Caco-2 (cell line): ENCODE results near the gene RALGPS1. TPM values are rescaled to one million over a fixed set of nuclear protein-coding genes. Genes with fewer than 3 reads are reported as not detected.

Experiments used
- BruUV-seq: library from RNA; stranded (reverse); fragments of 400-500 nt; replicated peaks from 2 replicates; lab custom pipeline; 2021; lab: Mats Ljungman, UMichigan
- CTCF ChIA-PET: fragments of 300-600 bp; sonication (Branson Sonifier 250); formaldehyde crosslinking; loops from one replicate; lab custom pipeline; 2022; ENCODE audit warnings: antibody characterized with exemption; lab: Charles Lee
- POLR2A ChIA-PET: fragments of 300-600 bp; sonication (Branson Sonifier 250); formaldehyde crosslinking; loops from one replicate; lab custom pipeline; 2022; ENCODE audit warnings: antibody characterized with exemption; lab: Charles Lee
- DNase-seq, 2 experiments: peaks; one replicate each; pipeline versions ENCODE4 v3.0.0 to v3.0.0-alpha.2; 2020 to 2022
- H3K27me3 ChIP-seq: replicated peaks from 2 replicates; pipeline ENCODE4 v1.6.0; 2011; ENCODE audit warnings: low read length; ENCODE audit not compliant: control insufficient read depth, insufficient read depth
- H3K36me3 ChIP-seq: 2 replicates; pipeline ENCODE4 v1.5.1; 2011; ENCODE audit warnings: low read length; ENCODE audit not compliant: control insufficient read depth, insufficient read depth
- H3K4me1 ChIP-seq: fragments of 250-450 bp; sonication (Bioruptor Pico); 2 replicates; pipeline ENCODE4 v1.5.1; 2020; ENCODE audit warnings: mild to moderate bottlenecking
- H3K4me3 ChIP-seq: 2 replicates; pipeline ENCODE4 v1.5.1; 2011; ENCODE audit warnings: low read depth, mild to moderate bottlenecking, control low read depth, low read length
- H3K9me3 ChIP-seq: fragments of 250-450 bp; sonication (Bioruptor Pico); 2 replicates; pipeline ENCODE4 v1.5.1; 2020; ENCODE audit warnings: mild to moderate bottlenecking, moderate library complexity
- H3K27ac Mint-ChIP-seq: one replicate; pipeline ENCODE4 v1.8.0; 2022; ENCODE audit warnings: mixed read lengths; ENCODE audit not compliant: unreplicated experiment
- H3K27me3 Mint-ChIP-seq: one replicate; pipeline ENCODE4 v1.8.0; 2022; ENCODE audit warnings: mixed read lengths; ENCODE audit not compliant: insufficient read depth, unreplicated experiment
- H3K36me3 Mint-ChIP-seq: one replicate; pipeline ENCODE4 v1.8.0; 2022; ENCODE audit warnings: mild to moderate bottlenecking, mixed read lengths; ENCODE audit not compliant: insufficient read depth, unreplicated experiment
- H3K4me1 Mint-ChIP-seq: one replicate; pipeline ENCODE4 v1.8.0; 2022; ENCODE audit warnings: low read depth, mixed read lengths; ENCODE audit not compliant: unreplicated experiment
- H3K4me3 Mint-ChIP-seq: one replicate; pipeline ENCODE4 v1.8.0; 2022; ENCODE audit warnings: mild to moderate bottlenecking, moderate library complexity, mixed read lengths; ENCODE audit not compliant: unreplicated experiment
- H3K9me3 Mint-ChIP-seq: one replicate; pipeline ENCODE4 v1.8.0; 2022; ENCODE audit warnings: mixed read lengths; ENCODE audit not compliant: unreplicated experiment
- intact Hi-C: fragments of 100-400 bp; cut with micrococcal nuclease; formaldehyde crosslinking; loops from one replicate; pipeline ENCODE4 v1.10.0; 2022; ENCODE audit not compliant: unreplicated experiment
- total RNA-seq: library from RNA; stranded (reverse); gene quantifications from 2 replicates; pipeline ENCODE4 v1.2.3, GENCODE V29; 2022
- TF ChIP-seq, protein P1 (sequence below), 2 experiments: fragments of 200-600 bp in 1 of 2; IDR thresholded peaks; 1 replicate in 1 of 2; 2 replicates in 1 of 2; pipeline versions ENCODE4 v1.5.1 to v1.8.0; 2011 to 2022; ENCODE audit warnings: antibody characterized with exemption in 1 of 2, control low read depth in 1 of 2, inconsistent platforms in 1 of 2, low read depth in 1 of 2, low read length in 1 of 2, mild to moderate bottlenecking in 1 of 2, moderate library complexity in 1 of 2; ENCODE audit not compliant: insufficient read depth in 1 of 2, severe bottlenecking in 1 of 2, unreplicated experiment in 1 of 2

Gene RALGPS1
- total RNA-seq, 1 experiment from 2014 or later = 41.5 TPM

- Mint-ChIP-seq H3K27ac (no peak overlapping the region), H3K27me3 (no peaks in the 10 kb centered on the region), H3K36me3 (no peaks in the 10 kb centered on the region), H3K9me3 (no peaks in the 10 kb centered on the region), H3K4me3 (no peak overlapping the region), H3K4me1 (no peaks in the 10 kb centered on the region)
- TF ChIP-seq, protein P1, sequence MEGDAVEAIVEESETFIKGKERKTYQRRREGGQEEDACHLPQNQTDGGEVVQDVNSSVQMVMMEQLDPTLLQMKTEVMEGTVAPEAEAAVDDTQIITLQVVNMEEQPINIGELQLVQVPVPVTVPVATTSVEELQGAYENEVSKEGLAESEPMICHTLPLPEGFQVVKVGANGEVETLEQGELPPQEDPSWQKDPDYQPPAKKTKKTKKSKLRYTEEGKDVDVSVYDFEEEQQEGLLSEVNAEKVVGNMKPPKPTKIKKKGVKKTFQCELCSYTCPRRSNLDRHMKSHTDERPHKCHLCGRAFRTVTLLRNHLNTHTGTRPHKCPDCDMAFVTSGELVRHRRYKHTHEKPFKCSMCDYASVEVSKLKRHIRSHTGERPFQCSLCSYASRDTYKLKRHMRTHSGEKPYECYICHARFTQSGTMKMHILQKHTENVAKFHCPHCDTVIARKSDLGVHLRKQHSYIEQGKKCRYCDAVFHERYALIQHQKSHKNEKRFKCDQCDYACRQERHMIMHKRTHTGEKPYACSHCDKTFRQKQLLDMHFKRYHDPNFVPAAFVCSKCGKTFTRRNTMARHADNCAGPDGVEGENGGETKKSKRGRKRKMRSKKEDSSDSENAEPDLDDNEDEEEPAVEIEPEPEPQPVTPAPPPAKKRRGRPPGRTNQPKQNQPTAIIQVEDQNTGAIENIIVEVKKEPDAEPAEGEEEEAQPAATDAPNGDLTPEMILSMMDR (IDR thresholded peaks at IDR 0.05; ENCODE audit: insufficient read depth in 1 of 2, low read depth in 1 of 2, low read length in 1 of 2, severe bottlenecking in 1 of 2, unreplicated experiment in 1 of 2) = no peak
- Histone ChIP-seq H3K4me1 (no peaks in the 10 kb centered on the region), H3K9me3 (no peaks in the 10 kb centered on the region), H3K4me3 (no peak overlapping the region), H3K27me3 (no peaks in the 10 kb centered on the region), H3K36me3 (no peaks in the 10 kb centered on the region)
- no peak for DNase-seq
- no TSS peak for BruUV-seq
- ChIA-PET CTCF (no interaction called here), POLR2A (no interaction called here)
- intact Hi-C loops = no loop called here
These were observed 93.5 kb downstream of the RALGPS1 start for GRCh38 chr9:127008076-127008475.

DNA sequence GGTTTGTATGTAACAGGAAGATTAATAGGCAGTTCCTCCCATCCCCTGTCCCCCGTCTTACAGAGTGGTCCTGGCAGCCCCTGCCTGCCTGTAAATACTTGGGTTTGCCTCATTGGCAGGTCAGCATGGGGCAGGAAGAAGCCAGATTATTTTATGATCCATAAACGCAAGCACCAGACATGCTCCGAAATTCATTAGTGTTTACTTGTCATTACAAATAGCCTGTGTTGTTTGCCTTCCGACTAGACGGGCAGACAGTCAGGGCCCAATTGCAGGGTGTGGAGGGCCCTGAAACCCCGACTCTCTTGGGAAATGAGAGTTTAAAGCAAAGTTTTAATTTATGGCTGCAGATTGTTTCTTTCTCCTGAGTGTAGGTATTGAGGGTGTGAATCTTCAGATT is 97.2 kb downstream of the RALGPS1 start:
- no TSS peak for BruUV-seq
- Histone ChIP-seq H3K9me3 (no peaks in the 10 kb centered on the region), H3K36me3 (no peaks in the 10 kb centered on the region), H3K4me1 (no peaks in the 10 kb centered on the region), H3K27me3 (no peaks in the 10 kb centered on the region), H3K4me3 (no peak overlapping the region)
- Mint-ChIP-seq H3K4me3 (no peak overlapping the region), H3K9me3 (no peaks in the 10 kb centered on the region), H3K4me1 (no peaks in the 10 kb centered on the region), H3K27me3 (no peaks in the 10 kb centered on the region), H3K27ac (no peak overlapping the region), H3K36me3 (no peaks in the 10 kb centered on the region)
- intact Hi-C loops = no loop called here
- TF ChIP-seq, protein P1 (IDR thresholded peaks at IDR 0.05; ENCODE audit: insufficient read depth in 1 of 2, low read depth in 1 of 2, low read length in 1 of 2, severe bottlenecking in 1 of 2, unreplicated experiment in 1 of 2) = no peak
- DNase-seq = peak in 1 of 2 experiments; percentile 20
- ChIA-PET POLR2A (no interaction called here), CTCF (no interaction called here)

DNA sequence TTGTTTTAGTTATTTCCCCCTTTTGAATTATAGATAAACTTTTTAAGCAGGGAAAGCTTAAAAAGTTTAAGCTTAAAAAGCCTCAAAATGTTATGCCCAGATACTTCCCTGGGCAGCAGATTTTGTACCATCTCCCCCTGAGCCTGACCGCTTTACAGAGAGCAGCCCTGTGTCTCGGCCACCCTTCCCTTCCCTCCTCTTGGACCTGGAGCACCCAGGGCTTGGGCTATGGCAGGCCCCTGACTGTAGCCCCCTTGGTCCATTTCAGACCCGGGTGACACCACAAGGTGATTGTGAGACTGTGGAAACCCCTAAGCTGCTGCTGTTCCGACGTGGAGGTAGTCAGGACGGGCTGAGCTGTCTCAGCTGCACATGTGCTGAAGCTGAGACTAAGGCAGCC is 97.7 kb downstream of the RALGPS1 start:
- BruUV-seq = no TSS peak
- POLR2A ChIA-PET = no interaction called here

More for the DNA sequence above, 97.7 kb downstream of the RALGPS1 start:
- no peaks in the 10 kb centered on the region for H3K4me1 Mint-ChIP-seq
- intact Hi-C loops = no loop called here
- H3K9me3 ChIP-seq = no peaks in the 10 kb centered on the region
- no peaks in the 10 kb centered on the region for H3K36me3 Mint-ChIP-seq
- no peaks in the 10 kb centered on the region for H3K4me1 ChIP-seq
- H3K27me3 Mint-ChIP-seq = no peaks in the 10 kb centered on the region
- TF ChIP-seq, protein P1 (IDR thresholded peaks at IDR 0.05; ENCODE audit: insufficient read depth in 1 of 2, low read depth in 1 of 2, low read length in 1 of 2, severe bottlenecking in 1 of 2, unreplicated experiment in 1 of 2) = no peak
- no peak overlapping the region for H3K4me3 ChIP-seq
- H3K36me3 ChIP-seq = no peaks in the 10 kb centered on the region
- no peak overlapping the region for H3K27ac Mint-ChIP-seq
- DNase-seq = no peak
- H3K4me3 Mint-ChIP-seq = no peak overlapping the region
- CTCF ChIA-PET = no interaction called here
- H3K9me3 Mint-ChIP-seq = no peaks in the 10 kb centered on the region
- no peaks in the 10 kb centered on the region for H3K27me3 ChIP-seq
